ENCODE results near the gene PRMT1. TPM values are rescaled to one million over a fixed set of nuclear protein-coding genes. Genes with fewer than 3 reads are reported as not detected.
"Not testable (repeated sequence)": the region's sequence is repeated elsewhere in the genome, so short reads cannot be mapped to it uniquely, and the experiment has no call there.

PRMT1 gene
- total and polyA plus RNA-seq, 2 experiments from 2014 or later: 431 to 494 TPM

GRCh38 chr19:49718511-49718910 is 41.4 kb downstream of the PRMT1 start:
- H3K36me3 ChIP-seq: no peaks in the 10 kb centered on the region
- no peak overlapping the region for H3K4me3 ChIP-seq
- no peaks in the 10 kb centered on the region for H3K27me3 ChIP-seq
- peak in 1 of 2 donors; percentile 71 for DNase-seq (ENCODE audit: low read depth in 1 of 2, low spot score in 1 of 2)
- no peak overlapping the region for H3K27ac ChIP-seq
- H3K9me3 ChIP-seq (ENCODE audit: low read depth): no peaks in the 10 kb centered on the region
- H3K4me1 ChIP-seq (ENCODE audit: low read depth): no peaks in the 10 kb centered on the region
- TF ChIP-seq CTCF (IDR thresholded peaks at IDR 0.05; ENCODE audit: low read depth, low read length): no peak

- no peaks in the 10 kb centered on the region for H3K9me3 ChIP-seq (ENCODE audit: low read depth)
- H3K4me1 ChIP-seq (ENCODE audit: low read depth): no peaks in the 10 kb centered on the region
- no peak for TF ChIP-seq CTCF (IDR thresholded peaks at IDR 0.05; ENCODE audit: low read depth, low read length)
- no peak overlapping the region for H3K4me3 ChIP-seq
- H3K27me3 ChIP-seq: no peaks in the 10 kb centered on the region
- H3K36me3 ChIP-seq: no peaks in the 10 kb centered on the region
- H3K27ac ChIP-seq: no peak overlapping the region
- DNase-seq (ENCODE audit: low read depth in 1 of 2, low spot score in 1 of 2): no peak
Measured at GRCh38 chr19:49718991-49719390, 41.9 kb downstream of the PRMT1 start.

- not testable (repeated sequence) for DNase-seq (ENCODE audit: low read depth in 1 of 2, low spot score in 1 of 2); H3K27me3 ChIP-seq; H3K36me3 ChIP-seq; H3K9me3 ChIP-seq (ENCODE audit: low read depth); H3K4me1 ChIP-seq (ENCODE audit: low read depth); H3K4me3 ChIP-seq; H3K27ac ChIP-seq
Measured at GRCh38 chr19:49719420-49719819, 42.3 kb downstream of the PRMT1 start.

GRCh38 chr19:49727217-49728030 is 50.4 kb downstream of the PRMT1 start:
- no peaks in the 10 kb centered on the region for H3K27me3 ChIP-seq
- no peaks in the 10 kb centered on the region for H3K9me3 ChIP-seq (ENCODE audit: low read depth)
- no peak for TF ChIP-seq CTCF (IDR thresholded peaks at IDR 0.05; ENCODE audit: low read depth, low read length)
- peak in 1 of 2 donors; percentile 80 for DNase-seq (ENCODE audit: low read depth in 1 of 2, low spot score in 1 of 2)
- no peaks in the 10 kb centered on the region for H3K36me3 ChIP-seq
- no peaks in the 10 kb centered on the region for H3K4me1 ChIP-seq (ENCODE audit: low read depth)
- H3K4me3 ChIP-seq: no peak overlapping the region
- H3K27ac ChIP-seq: no peak overlapping the region

- Histone ChIP-seq H3K27ac (no peak overlapping the region), H3K9me3 (ENCODE audit: low read depth) (no peaks in the 10 kb centered on the region)
- no peak for TF ChIP-seq CTCF (IDR thresholded peaks at IDR 0.05; ENCODE audit: low read depth, low read length)
Measured at GRCh38 chr19:49730166-49730565, 53.1 kb downstream of the PRMT1 start.

More at GRCh38 chr19:49730166-49730565, 53.1 kb downstream of the PRMT1 start:
- Histone ChIP-seq H3K36me3 (no peaks in the 10 kb centered on the region), H3K27me3 (no peaks in the 10 kb centered on the region), H3K4me3 (no peak overlapping the region), H3K4me1 (ENCODE audit: low read depth) (no peaks in the 10 kb centered on the region)
- no peak for DNase-seq (ENCODE audit: low read depth in 1 of 2, low spot score in 1 of 2)

Other genes starting within 250 kb of the PRMT1 start
- gene SLC17A7, start 235.7 kb upstream of the PRMT1 start, total RNA-seq: 1.6 and 2.2 TPM in 2 replicates
- gene SLC17A7, start 235.7 kb upstream of the PRMT1 start, polyA plus RNA-seq: 0.77 and 1.2 TPM in 2 replicates
- gene PIH1D1, start 225.5 kb upstream of the PRMT1 start, total RNA-seq: 145 and 200 TPM in 2 replicates
- 139 and 156 TPM in 2 replicates for gene PIH1D1, start 225.5 kb upstream of the PRMT1 start, polyA plus RNA-seq
- gene ALDH16A1, start 224.0 kb upstream of the PRMT1 start, total RNA-seq: 46.4 and 54.3 TPM in 2 replicates
- gene ALDH16A1, start 224.0 kb upstream of the PRMT1 start, polyA plus RNA-seq: 24.1 and 37.3 TPM in 2 replicates
- 0.28 and 2.0 TPM in 2 replicates for gene FLT3LG, start 203.1 kb upstream of the PRMT1 start, total RNA-seq
- gene FLT3LG, start 203.1 kb upstream of the PRMT1 start, polyA plus RNA-seq: 0.86 and 2.6 TPM in 2 replicates
- gene RPL13A, start 189.7 kb upstream of the PRMT1 start, total RNA-seq: 2,232 and 2,350 TPM in 2 replicates
- gene RPL13A, start 189.7 kb upstream of the PRMT1 start, polyA plus RNA-seq: 752 and 964 TPM in 2 replicates
- 2,191 and 3,526 TPM in 2 replicates for gene RPS11, start 180.8 kb upstream of the PRMT1 start, total RNA-seq
- gene RPS11, start 180.8 kb upstream of the PRMT1 start, polyA plus RNA-seq: 619 and 678 TPM in 2 replicates
- 48.8 and 61.4 TPM in 2 replicates for gene FCGRT, start 164.6 kb upstream of the PRMT1 start, total RNA-seq
- 54.7 and 62.2 TPM in 2 replicates for gene FCGRT, start 164.6 kb upstream of the PRMT1 start, polyA plus RNA-seq
- 12.8 and 15.2 TPM in 2 replicates for gene RCN3, start 149.3 kb upstream of the PRMT1 start, total RNA-seq
- 9.4 and 10.5 TPM in 2 replicates for gene RCN3, start 149.3 kb upstream of the PRMT1 start, polyA plus RNA-seq
- gene NOSIP, start 96.7 kb upstream of the PRMT1 start, total RNA-seq: 120 and 132 TPM in 2 replicates
- 181 and 193 TPM in 2 replicates for gene NOSIP, start 96.7 kb upstream of the PRMT1 start, polyA plus RNA-seq
- gene PRRG2, start 96.0 kb upstream of the PRMT1 start, total RNA-seq: 0.67 and 8.2 TPM in 2 replicates
- 0.10 and 0.29 TPM in 2 replicates for gene PRRG2, start 96.0 kb upstream of the PRMT1 start, polyA plus RNA-seq
- 18.2 and 24.7 TPM in 2 replicates for gene PRR12, start 86.1 kb upstream of the PRMT1 start, total RNA-seq
- gene PRR12, start 86.1 kb upstream of the PRMT1 start, polyA plus RNA-seq: 3.9 and 5.1 TPM in 2 replicates
- gene RRAS, start 37.1 kb upstream of the PRMT1 start, total RNA-seq: 41.3 and 42.6 TPM in 2 replicates
- gene RRAS, start 37.1 kb upstream of the PRMT1 start, polyA plus RNA-seq: 80.1 and 88.1 TPM in 2 replicates
- 66.9 and 71.0 TPM in 2 replicates for gene SCAF1, start 35.1 kb upstream of the PRMT1 start, total RNA-seq
- 16.4 and 19.3 TPM in 2 replicates for gene SCAF1, start 35.1 kb upstream of the PRMT1 start, polyA plus RNA-seq
- gene IRF3, start 11.4 kb upstream of the PRMT1 start, total RNA-seq: 137 and 145 TPM in 2 replicates
- 37.6 and 38.4 TPM in 2 replicates for gene IRF3, start 11.4 kb upstream of the PRMT1 start, polyA plus RNA-seq
- gene BCL2L12, start 11.3 kb upstream of the PRMT1 start, total RNA-seq: 39.4 and 41.3 TPM in 2 replicates
- 55.5 and 59.4 TPM in 2 replicates for gene BCL2L12, start 11.3 kb upstream of the PRMT1 start, polyA plus RNA-seq
- gene ADM5, start 12.3 kb downstream of the PRMT1 start, total RNA-seq: 3.6 and 5.1 TPM in 2 replicates
- gene ADM5, start 12.3 kb downstream of the PRMT1 start, polyA plus RNA-seq: 1.1 and 2.2 TPM in 2 replicates
- gene CPT1C, start 13.8 kb downstream of the PRMT1 start, total RNA-seq: 29.0 and 33.8 TPM in 2 replicates
- 26.5 and 31.7 TPM in 2 replicates for gene CPT1C, start 13.8 kb downstream of the PRMT1 start, polyA plus RNA-seq
- 0.09 TPM in 1 of 2 replicates, not detected in the other for gene TSKS, start 86.0 kb downstream of the PRMT1 start, total RNA-seq
- not detected in 2 replicates for gene TSKS, start 86.0 kb downstream of the PRMT1 start, polyA plus RNA-seq
- 152 and 153 TPM in 2 replicates for gene AP2A1, start 89.7 kb downstream of the PRMT1 start, total RNA-seq
- 64.2 and 78.0 TPM in 2 replicates for gene AP2A1, start 89.7 kb downstream of the PRMT1 start, polyA plus RNA-seq
- 37.8 and 60.8 TPM in 2 replicates for gene FUZ, start 136.0 kb downstream of the PRMT1 start, total RNA-seq
- gene FUZ, start 136.0 kb downstream of the PRMT1 start, polyA plus RNA-seq: 35.6 and 39.0 TPM in 2 replicates
- 68.7 and 83.7 TPM in 2 replicates for gene MED25, start 141.0 kb downstream of the PRMT1 start, total RNA-seq
- 69.9 and 73.2 TPM in 2 replicates for gene MED25, start 141.0 kb downstream of the PRMT1 start, polyA plus RNA-seq
- gene PTOV1, start 173.9 kb downstream of the PRMT1 start, total RNA-seq: 290 and 380 TPM in 2 replicates
- gene PTOV1, start 173.9 kb downstream of the PRMT1 start, polyA plus RNA-seq: 445 and 583 TPM in 2 replicates
- 73.8 and 74.5 TPM in 2 replicates for gene PNKP, start 190.3 kb downstream of the PRMT1 start, total RNA-seq
- gene PNKP, start 190.3 kb downstream of the PRMT1 start, polyA plus RNA-seq: 69.7 and 98.4 TPM in 2 replicates
- 27.5 and 36.9 TPM in 2 replicates for gene AKT1S1, start 200.1 kb downstream of the PRMT1 start, total RNA-seq
- gene AKT1S1, start 200.1 kb downstream of the PRMT1 start, polyA plus RNA-seq: 45.4 and 66.2 TPM in 2 replicates
- 25.4 and 26.8 TPM in 2 replicates for gene TBC1D17, start 200.4 kb downstream of the PRMT1 start, total RNA-seq
- gene TBC1D17, start 200.4 kb downstream of the PRMT1 start, polyA plus RNA-seq: 38.0 and 52.5 TPM in 2 replicates
- 0.63 TPM in 1 of 2 replicates, not detected in the other for gene IL4I1, start 219.6 kb downstream of the PRMT1 start, total RNA-seq
- gene IL4I1, start 219.6 kb downstream of the PRMT1 start, polyA plus RNA-seq: 0.40 TPM in 1 of 2 replicates, not detected in the other